HG02571 (cell line): ENCODE measurements around the gene FANCC.
A peak's percentile ranks its signal among the peaks of the same experiment; 100 is the strongest.

Experiments
- ATAC-seq: cut with Tn5 transposase; IDR thresholded peaks from one replicate; pipeline ENCODE4 v1.9.1; 2021; ENCODE audit warnings: mild to moderate bottlenecking, moderate library complexity; ENCODE audit not compliant: unreplicated experiment

The FANCC gene

DNA sequence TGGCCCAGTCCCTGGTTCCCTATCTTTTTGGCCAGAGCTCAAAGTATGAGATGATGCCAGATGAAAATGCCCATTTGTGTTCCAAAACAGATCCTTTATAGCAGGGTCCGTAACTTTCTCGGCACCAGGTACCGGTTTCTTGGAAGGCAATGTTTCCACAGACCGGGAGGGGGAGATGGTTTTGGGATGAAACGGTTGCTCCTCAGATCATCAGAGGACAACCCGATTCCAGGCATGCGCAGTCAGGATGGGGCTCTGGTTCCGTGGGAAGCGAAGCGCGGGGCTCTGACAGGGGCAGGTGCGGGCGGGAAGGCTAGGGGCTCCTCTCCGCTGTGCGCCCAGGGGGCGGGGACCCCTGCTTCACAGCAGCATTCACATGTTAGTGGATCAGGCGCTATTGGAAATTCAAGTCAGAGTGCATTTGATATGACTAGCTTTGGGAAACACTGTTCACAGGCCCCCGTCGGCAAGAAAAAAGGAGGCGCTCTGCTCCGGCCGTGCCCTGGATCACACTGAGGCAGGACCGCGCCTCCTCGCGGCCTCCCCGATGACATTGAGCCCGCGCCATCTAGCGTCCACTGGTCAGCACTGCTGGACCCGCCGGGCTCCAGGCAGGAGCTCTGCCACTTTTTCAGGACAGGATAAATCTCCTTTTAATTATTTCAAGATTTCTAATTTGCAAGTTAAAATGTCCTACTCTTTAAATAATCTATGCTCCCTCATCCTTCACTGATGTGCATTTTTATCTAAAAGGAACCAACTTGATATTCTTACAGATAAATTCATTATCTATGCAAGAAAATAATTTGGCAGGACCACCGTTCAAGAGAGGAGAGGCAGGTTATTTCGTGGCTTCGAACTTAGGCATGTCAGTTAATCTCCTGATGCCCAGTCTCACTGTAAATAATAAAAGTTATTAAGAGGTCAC is 190.0 kb downstream of the FANCC start:
- ATAC-seq: peak; percentile 63

DNA sequence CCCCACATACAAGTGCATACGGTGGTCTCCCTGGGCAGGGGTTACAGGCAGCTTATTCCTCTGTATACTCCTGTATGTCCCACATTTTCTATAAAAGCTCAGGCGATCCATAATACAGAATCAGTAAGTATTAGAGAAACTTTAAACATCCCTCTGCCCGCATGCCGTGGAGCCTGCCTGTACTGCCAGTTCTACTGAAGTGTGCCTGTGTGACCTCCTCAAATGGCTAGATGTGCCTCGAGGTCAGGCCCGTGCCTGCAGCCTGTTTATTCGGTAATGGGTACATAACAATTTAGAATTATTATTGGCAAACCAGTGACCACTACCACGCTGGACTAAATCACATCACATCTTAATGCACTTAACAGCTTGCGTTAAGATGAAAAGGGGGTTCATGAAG is 190.8 kb downstream of the FANCC start:
- ATAC-seq: no peak

DNA sequence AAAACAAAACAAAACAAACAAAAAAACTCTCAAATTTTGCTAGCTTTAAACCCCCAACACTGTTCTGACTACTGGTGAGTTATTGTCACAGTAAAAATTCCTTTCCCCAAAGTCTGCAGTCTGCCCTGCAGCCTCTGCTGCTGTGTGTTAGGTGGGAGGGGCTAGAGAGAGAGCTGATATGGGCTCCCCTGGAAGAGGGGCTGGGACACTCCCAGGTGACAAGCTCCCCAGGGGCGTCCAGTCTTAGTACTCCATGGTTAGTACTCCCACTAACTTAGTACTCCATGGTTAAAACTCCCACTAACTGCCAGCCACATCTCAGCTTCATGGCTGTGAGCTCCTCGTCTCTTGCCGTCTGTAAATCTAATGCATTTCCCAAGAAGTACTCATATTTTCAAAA is 191.9 kb downstream of the FANCC start:
- no peak for ATAC-seq

DNA sequence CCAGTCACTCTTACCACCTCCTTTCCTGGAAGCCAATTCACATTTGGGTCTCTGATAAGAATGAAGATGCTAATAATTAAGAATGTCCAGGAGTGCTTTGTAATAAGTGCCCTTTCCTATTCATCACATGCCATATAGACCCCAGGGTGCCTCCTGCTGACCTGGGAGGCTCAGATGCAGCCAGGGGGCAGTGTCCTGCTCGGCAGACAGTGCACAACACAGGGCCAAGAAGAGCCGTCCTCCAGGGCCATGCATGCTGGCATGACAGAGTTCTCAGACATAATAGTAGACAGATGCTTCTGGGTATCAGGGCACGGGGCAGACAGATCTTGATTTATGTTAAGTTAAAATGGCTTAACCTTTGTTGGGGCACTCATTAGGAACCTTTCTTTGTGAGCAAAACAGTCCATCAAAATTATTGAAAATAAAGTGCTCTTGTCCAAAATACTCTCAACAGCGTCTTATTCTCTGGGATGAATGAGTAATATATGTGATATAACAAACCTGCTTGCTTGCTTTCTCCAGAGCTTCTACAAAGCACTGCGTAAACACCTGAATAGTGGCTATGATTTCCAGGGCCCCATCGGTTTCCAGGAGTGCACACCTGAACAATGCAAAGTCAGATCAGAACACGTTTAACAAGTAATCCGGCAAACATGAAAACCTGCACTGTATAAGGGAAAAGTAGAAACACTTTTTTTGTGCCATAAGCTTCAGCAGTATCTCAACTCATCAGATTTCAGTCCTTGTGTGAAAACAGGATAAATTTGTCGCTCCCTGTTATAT is 192.7 kb downstream of the FANCC start:
- no peak for ATAC-seq

DNA sequence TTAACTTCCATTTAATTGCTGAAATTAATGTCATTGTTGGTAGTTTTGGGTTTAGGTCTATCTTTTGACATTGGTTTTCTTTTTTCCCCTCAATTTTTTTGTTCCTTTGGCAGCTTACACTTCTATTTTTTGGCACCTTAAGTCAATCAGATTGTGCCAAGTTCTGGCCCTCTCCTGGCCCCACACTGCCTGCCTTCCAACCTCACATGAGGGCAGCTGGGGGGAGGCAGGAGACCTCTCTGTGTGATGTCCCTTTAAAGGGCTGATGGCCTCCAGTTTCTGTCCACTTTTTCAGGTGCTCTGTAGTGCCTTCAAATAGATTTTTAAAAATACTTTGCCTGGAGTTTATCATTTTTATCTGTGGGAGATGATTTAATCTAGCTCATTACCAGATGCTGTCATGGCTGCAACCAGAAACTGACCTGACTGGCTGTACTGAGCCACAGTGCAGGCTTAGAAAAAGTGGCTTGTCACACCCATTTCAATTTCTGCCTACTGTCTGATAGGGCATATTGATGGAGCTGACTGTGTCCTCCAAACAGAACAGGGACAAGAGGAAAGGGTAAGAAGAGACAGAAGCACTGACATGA is 196.6 kb downstream of the FANCC start:
- ATAC-seq: no peak

DNA sequence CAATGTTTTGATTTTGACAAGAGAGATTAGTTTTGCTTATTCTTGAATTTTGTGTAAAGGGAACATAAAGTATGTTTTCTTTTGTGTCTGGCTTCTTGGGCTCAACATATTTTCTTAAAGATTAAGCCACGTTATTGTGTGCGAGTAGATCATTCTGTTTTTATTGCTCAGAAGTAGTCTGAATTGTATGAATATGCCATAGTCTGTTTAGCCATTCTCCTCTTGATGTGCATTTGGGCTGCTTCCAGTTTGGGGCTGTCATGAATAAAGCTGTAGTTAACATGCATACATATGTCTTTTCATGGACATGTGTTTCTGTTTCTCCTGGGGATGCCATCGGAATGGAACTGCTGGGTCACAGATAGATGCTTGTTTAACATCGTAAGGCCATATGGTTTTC is 198.9 kb downstream of the FANCC start:
- no peak for ATAC-seq

DNA sequence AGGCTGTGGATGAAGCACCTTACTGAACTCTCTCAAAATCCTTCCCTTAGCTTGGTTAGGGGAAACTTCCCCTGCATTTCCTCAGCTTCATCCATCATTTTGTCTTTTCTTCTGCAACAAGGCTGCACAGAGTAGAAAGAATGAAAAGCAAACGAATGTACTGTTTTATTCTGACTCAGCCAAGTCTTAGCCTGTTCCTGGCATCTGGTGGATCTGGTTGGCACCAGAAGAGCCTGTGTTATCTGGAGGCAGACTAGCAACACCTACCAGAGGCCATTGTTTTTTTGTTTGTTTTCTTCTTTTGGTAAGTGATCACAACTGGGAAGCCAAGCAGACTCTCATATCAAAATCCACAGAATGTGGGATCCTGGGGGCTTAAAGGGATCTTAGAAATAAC is 200.7 kb downstream of the FANCC start:
- no peak for ATAC-seq

DNA sequence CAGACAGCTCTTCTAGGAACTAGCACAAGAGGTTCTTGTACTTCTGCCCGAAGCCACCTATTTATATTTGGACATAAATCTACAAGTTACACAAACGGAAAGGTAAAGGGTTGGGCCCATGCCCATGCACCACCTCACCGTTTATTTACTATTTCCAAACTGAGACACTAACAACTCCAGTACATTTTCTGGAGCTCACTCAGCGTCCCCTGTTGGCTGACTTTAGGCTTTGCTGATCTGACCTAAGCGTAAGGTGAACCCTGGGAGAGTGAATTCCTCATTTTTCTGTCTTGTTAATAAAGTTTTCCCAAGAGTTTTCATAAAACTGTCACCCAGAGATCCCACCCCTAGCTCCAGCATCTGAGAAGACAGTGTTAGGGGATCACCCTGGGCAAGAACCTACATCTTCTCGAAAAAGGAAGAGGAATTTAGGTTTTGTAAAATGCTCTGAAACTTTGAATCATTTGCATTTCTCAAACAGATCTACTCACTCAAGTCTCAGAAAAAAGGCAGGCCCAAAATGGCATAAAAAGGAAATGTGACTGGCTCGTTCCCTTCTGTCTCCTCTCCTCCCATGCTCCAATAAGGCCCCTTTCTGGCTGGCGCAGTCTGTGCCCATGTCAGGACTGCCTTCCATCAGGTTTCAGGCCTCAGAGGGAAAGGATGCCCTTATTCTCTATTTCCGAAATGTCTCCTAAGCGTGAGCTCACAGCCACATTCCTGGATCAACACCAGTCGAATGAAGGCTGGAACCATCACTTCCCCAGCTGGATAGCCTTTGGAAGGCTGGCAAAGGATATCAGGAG is 201.3 kb downstream of the FANCC start:
- ATAC-seq: no peak

DNA sequence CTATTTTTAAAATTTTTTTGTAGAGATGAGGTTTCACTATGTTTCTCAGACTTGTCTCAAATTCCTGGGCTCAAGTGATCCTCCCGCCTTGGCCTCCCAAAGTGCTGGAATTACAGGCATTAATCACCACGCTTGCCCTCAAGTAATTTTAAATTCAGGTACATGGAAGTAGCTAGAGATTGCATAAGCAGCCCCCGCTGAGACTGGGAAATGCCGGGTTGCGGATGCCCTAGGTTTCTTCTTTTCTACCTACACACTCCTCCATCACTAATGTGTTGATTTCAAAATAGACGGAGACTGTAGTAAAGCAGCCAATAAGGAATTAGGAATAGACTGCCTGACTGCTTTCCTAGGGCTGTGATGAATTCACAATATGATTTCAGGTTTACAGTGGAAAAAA is 202.4 kb downstream of the FANCC start:
- no peak for ATAC-seq

DNA sequence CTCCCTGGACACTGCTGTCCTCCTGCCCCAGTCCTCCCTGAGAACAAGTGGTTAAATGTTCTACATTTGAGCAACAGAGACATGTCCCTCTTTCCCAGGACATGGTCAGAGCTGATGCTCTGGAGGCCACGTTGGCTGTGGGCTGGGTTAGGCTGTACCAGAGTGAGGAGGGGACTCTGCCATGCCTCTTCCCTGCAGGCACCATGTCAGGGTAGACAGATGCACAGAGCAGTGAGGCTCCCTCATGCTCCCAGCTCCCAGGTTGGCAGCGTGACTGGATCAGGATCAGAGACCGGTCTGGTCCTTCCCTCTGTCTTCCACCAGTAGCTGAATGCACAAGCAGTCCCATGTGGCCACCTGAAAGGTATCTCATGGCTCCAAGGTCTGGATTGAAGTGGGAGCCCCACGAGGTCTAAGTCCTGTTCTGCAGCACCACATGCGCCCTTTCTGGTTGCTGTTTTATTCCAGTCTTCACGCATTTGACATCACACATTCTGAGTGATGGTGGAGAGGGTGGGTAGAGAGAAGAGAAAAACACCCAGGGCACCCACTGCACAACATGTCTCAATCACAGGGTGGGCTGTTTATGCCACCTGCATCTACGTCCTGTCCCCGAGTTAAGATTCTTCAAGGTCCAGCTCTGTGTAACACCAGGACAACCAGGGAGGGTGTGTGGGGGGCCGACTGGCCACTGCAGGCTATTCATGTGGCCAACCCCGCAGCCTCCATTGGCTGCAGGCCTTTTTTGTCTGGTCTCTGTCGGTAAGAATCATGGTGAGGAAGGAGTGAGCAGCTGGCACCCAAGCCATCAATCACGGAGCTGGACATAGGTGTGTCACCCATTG is 204.9 kb downstream of the FANCC start:
- no peak for ATAC-seq

DNA sequence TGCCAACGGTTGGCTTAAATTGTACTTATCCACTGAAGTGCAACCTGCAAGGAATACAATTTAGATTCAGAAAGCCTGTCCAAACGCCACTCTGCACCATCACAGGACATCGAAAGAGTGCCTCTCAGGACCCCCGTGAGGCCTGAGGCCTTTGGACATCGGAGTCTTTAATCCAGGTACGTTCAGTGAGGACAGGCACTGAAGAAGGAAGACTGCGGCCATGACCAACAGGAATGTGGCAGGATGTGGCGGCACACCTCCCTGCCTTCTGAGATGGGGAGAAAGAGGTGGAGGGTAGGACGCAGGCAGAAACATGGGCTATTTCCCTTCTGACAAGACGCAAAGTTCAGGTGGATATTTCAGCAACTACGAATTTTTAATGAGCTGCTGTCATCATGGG is 205.8 kb downstream of the FANCC start:
- ATAC-seq: no peak

DNA sequence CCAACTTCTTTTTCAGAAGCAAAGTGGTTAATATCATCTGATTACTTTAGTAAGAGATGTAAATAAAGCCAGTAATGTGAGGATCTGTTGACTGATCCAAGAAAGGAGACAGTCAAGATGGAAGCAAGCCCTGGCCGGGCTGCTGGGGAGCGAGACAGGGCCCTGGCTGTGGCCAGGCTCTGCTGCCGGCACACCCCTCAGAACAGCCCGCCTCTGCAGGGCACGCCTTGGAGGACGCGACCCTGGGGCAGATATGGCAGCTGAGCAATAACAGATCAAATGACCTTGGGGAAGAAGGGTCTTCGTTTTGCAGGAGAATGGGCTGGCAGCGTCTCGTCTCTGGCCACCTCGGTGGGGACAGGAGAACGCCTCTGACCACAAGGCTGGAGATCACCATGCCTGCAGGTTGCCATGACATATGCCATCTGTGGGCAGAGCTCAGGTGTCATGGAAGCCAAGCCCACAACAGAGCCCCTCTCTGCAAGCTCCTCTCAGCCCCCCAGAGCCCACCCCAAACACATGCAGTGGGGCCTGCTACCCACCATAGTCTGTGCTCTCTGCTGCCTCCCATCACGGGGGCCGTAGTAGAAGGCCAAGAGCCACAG is 206.5 kb downstream of the FANCC start:
- ATAC-seq: no peak

DNA sequence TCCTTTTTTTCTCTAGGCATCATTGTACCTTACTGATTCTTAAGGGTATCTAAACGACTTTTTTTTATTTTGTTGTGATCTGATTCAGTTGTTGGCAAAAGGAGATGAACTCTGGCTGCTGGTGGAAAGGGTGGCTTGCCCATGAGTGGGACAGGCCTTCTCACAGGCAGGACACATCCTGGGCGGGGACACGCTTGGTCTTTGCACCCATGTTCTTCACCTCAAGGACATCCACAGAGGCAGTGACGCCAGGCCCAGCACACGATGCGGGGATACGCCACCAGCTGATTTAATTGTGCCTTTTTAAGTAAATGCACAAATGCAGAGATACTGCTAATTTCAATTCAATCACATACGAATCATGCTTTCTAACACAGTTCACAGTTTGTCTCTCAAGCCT is 208.1 kb downstream of the FANCC start:
- no peak for ATAC-seq

DNA sequence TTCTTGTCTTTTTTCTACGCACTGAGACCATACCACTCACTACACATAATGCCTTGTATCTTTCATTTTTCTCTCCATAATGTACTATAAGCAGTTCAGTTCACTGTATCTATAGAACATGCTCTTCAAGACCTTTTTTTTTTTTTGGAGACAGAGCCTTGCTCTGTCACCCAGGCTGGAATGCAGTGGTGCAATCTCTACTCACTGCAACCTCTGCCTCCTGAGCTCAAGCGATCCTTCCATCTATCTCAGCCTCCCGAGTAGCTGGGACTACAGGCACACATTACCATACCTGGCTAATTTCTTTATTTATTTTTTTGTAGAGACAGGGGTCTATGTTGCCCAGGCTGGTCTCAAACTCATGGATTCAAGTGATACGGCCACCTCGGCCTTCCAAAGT is 208.7 kb downstream of the FANCC start:
- ATAC-seq: no peak

DNA sequence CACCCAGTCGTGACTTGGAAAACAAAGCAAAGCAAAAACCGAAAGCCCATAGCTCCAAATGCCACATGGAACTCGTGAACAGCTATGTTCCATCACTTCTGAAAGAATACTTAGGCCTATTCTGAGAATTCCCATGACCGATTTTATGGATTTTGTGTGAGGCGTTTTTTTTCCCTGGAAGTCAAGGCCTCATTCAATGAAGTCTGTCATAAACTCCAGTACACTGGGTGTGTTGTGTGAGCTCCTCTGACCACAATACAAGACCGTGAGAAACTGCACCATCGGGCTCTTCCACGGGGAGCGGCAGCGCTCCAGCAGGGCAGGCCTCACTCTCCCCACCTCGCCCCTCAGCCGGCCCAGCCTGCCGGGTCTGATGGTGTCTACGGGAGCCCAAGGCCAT is 209.5 kb downstream of the FANCC start:
- ATAC-seq: no peak

DNA sequence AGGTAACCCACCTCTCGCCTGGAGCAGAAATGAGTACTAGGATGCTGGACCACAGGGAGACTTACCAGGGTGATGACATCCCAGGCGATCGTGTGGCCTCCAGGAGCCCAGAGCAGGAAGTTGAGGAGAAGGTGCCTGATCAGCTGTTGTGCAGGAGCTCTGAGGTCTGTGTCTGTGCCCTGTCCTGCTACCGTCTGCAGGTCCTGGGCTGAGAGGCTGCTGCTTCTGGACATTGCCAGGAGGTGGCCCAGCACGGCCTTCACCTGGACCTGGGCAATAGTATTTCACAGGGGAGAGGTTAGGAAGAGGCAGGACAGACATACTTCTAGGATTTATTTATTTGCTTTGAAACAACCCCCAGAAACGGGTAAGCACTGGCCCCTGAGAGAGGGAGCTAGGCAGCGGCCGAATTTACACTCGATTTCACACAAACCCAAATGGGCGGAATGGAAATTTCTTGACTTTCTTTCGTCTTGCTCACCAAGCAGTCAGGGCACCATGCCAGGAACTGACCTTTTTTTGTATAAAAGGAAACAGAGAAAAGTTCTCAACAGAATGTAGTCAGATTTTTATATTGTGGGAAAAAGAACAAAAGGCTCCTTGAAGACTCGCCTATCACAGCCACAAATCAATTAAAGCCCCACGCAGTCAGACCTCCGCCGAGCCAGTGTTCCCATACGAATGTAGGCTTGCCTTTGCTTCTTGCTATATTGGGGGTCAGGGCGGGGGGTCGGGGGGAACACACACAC is 210.3 kb downstream of the FANCC start:
- ATAC-seq: no peak

DNA sequence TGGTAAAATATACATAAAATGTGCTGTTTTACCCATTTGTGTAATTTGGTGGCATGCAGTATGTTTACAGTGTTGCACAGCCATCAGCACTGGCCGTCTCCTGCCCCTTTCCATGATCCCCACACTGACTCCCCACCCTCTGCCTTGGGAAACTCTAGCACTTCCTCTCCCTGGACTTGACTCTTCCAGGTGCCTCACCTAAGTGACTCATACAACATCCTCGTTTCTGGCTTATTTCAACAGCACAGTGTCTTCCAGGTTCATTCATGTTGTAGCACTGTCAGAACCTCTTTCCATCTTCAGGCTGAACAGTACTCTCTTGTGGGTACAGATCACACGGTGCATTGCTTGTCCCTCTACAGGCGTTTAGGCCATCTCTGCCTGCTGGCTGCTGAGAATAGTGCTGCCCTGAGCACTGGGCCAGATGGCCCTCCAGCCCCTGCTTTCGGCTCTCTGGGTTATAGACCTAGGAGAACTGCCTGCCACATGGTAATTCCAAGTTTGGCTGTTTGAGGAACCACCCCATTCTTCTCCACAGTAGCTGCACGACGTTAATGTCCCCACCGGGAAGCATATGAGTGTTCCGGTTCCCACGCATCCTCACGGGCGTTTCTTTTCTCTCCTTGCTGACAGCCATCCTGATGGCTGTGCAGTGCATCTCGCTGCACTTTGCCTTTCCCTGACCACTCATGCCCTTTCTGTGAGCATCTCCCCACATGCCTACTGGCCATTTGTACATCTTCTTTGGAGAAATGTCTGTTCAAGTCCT is 211.8 kb downstream of the FANCC start:
- no peak for ATAC-seq

DNA sequence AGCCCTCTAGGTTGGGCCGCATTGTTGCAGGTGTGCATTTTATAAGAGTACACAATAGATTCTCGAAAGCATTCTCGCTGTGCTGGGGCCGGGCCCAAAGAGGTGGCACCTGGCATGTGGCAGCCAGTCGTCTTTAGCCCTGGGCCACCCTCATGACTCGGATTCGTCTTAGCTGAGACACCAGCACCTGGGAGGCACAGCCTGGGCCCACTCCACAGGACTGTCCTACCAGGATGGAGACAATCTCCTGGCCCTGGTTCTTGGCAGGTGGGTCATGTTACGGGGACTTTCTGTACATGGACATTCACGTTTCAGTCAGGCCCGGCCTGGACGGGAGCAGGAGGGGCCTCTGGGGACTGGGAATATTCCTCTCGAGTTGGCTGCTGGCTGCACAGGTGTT is 212.5 kb downstream of the FANCC start:
- no peak for ATAC-seq
